PFSK-1 (cell line): ENCODE measurements around the gene PIK3C2B.

Experiments
- FOXP2 ChIP-seq: optimal IDR thresholded peaks from 2 replicates; pipeline ENCODE3; 2011; ENCODE audit warnings: borderline replicate concordance, control low read depth, inconsistent platforms; ENCODE audit not compliant: insufficient read depth; ENCODE audit errors: extremely low read length, extremely low read depth
- POLR2AphosphoS5 ChIP-seq: IDR thresholded peaks from 2 replicates; pipeline ENCODE4 v1.6.1; 2012; ENCODE audit warnings: low read depth, mild to moderate bottlenecking, control low read depth, low read length, moderate library complexity
- REST ChIP-seq, 2 experiments: IDR thresholded peaks; 2 replicates each; pipeline versions ENCODE4 v1.6.1 to v1.8.0; 2011 to 2012; ENCODE audit warnings: low read depth in 2 of 2, low read length in 2 of 2, control low read depth in 1 of 2, inconsistent platforms in 1 of 2, mild to moderate bottlenecking in 1 of 2, moderate library complexity in 1 of 2; ENCODE audit not compliant: insufficient read depth in 1 of 2
- SIN3A ChIP-seq: IDR thresholded peaks from 2 replicates; pipeline ENCODE4 v1.6.1; 2012; ENCODE audit warnings: mild to moderate bottlenecking, low read length, moderate library complexity, borderline replicate concordance; ENCODE audit not compliant: insufficient read depth
- TAF1 ChIP-seq: IDR thresholded peaks from 2 replicates; pipeline ENCODE4 v1.6.1; 2012; ENCODE audit warnings: low read length, control low read depth, borderline replicate concordance; ENCODE audit not compliant: insufficient read depth

Gene PIK3C2B

GRCh38 chr1:204464187-204464631, 30.4 kb downstream of the PIK3C2B start:
- TF ChIP-seq REST (IDR thresholded peaks at IDR 0.05; ENCODE audit: insufficient read depth in 1 of 2, low read depth in 2 of 2, low read length in 2 of 2) (no peak), POLR2AphosphoS5 (no peak), TAF1 (no peak)

- TF ChIP-seq TAF1, result no peak
- TF ChIP-seq REST (IDR thresholded peaks at IDR 0.05; ENCODE audit: insufficient read depth in 1 of 2, low read depth in 2 of 2, low read length in 2 of 2), result no peak
- TF ChIP-seq FOXP2, result no peak
- no peak for TF ChIP-seq SIN3A
- TF ChIP-seq POLR2AphosphoS5, result no peak
Measured at GRCh38 chr1:204463125-204464060, 31.2 kb downstream of the PIK3C2B start.

DNA sequence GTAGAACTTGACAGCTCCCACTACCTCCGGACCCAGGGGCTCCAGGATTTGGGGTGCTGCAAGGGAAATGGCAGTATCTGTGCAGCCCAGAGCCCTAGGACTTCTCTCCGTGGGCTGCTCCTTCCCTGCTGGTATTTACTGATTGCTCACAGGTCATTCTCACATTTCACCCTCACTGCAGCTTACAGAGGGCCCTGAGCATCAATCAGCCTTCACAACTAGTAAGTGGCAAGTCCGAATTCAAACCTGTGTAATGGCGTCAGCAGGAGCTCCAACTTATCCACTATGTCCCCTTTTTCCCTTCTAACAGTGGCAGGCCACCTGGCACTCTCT, 32.4 kb downstream of the PIK3C2B start:
- TF ChIP-seq TAF1 (no peak), REST (IDR thresholded peaks at IDR 0.05; ENCODE audit: insufficient read depth in 1 of 2, low read depth in 2 of 2, low read length in 2 of 2) (no peak), POLR2AphosphoS5 (no peak)

DNA sequence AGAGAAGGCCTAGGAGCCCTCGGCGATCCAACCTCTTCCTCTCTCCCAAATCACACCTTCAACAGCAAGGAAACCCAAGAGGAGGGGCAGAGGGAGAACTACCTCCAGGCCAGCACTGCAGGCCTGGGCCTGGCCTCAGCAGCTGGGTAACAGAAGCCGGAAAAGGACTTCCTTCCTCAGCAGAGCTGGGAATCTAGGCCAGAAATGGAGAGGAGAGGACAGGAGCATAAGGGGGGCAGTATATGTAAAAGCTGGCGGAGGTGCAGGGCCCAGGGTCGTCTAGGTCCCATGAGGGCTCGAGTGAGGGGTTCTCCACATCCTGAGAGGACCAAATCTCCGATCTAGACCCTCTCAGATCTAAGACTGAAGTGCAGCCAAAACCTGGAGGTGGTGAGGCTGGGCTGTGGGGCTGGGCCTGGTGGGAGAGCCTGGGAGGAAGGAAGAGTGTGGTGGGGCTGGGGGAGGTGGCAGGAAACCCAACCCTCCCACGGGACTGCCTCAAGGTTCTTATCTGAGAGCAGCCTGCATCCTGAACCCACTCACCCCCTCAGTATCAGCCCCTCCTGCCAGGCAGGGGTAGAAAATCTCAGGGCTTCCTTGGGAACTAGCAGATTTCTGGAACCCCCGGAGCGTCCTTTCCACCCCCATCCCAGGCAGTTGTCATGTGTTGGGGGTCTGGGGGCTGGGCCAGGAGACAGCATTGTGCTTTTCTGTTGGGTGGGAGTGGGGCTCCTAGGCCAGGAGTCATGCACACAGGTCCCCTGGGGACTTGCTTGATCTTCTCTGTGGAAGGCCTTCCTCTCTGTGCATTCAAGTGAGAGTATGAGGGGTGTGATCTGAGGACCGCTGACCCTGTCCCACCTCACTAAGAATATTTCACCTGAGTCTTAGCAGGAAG, 33.0 kb downstream of the PIK3C2B start:
- TF ChIP-seq POLR2AphosphoS5 (no peak), TAF1 (no peak), SIN3A (no peak), REST (IDR thresholded peaks at IDR 0.05; ENCODE audit: insufficient read depth in 1 of 2, low read depth in 2 of 2, low read length in 2 of 2) (no peak), FOXP2 (no peak)
